T-cell (primary cell): ENCODE results near the gene CELF2. TPM values are rescaled to one million over a fixed set of nuclear protein-coding genes. Genes with fewer than 3 reads are reported as not detected.

Experiments
- ATAC-seq, 4 experiments: fragments of 200-7000 bp in 3 of 4; fragments of 150-1000 bp in 1 of 4; cut with Tn5 transposase; replicated peaks in 1 of 4; 1 replicate in 3 of 4; 2 replicates in 1 of 4; pipeline ENCODE4 v1.10.0; 2021; ENCODE audit warnings: moderate library complexity in 3 of 4, mild to moderate bottlenecking in 2 of 4, moderate number of reproducible peaks in 1 of 4
- CTCF ChIA-PET, 2 donors: fragments of 300-600 bp; sonication (Branson Sonifier 250); formaldehyde crosslinking; loops; one replicate each; lab custom pipeline; 2022; ENCODE audit warnings: antibody characterized with exemption in 2 of 2; lab: Charles Lee
- POLR2A ChIA-PET, 2 donors: fragments of 300-600 bp; sonication (Branson Sonifier 250); formaldehyde crosslinking; loops; one replicate each; lab custom pipeline; 2022; ENCODE audit warnings: antibody characterized with exemption in 2 of 2; lab: Charles Lee
- DNase-seq, 35 experiments: peaks; one replicate each; pipeline versions ENCODE4 v3.0.0 to v3.0.0-alpha.2; 2013 to 2023
- H3K27ac ChIP-seq: one replicate; pipeline ENCODE4 v1.5.1; 2013; ENCODE audit warnings: low read length
- H3K27me3 ChIP-seq, 2 experiments: replicated peaks in 1 of 2; 1 replicate in 1 of 2; 2 replicates in 1 of 2; pipeline versions ENCODE4 v1.6.1 to v1.7.0; 2013; ENCODE audit warnings: low read length in 1 of 2, mixed read lengths in 1 of 2; ENCODE audit not compliant: control insufficient read depth in 2 of 2, insufficient read depth in 2 of 2; ENCODE audit errors: extremely low read depth in 1 of 2
- H3K36me3 ChIP-seq, 2 donors: 1 replicate in 1 of 2; 2 replicates in 1 of 2; pipeline versions ENCODE4 v1.6.1 to v1.7.0; 2013; ENCODE audit warnings: low read length in 1 of 2; ENCODE audit not compliant: control insufficient read depth in 2 of 2, insufficient read depth in 1 of 2; ENCODE audit errors: extremely low read depth in 1 of 2
- H3K4me1 ChIP-seq, 2 experiments: 1 replicate in 1 of 2; 2 replicates in 1 of 2; pipeline versions ENCODE4 v1.6.1 to v1.7.0; 2013; ENCODE audit warnings: low read length in 2 of 2, mixed read lengths in 1 of 2; ENCODE audit not compliant: insufficient read depth in 2 of 2, control insufficient read depth in 1 of 2; ENCODE audit errors: extremely low read depth in 1 of 2
- H3K4me3 ChIP-seq, 2 donors: 1 replicate in 1 of 2; 2 replicates in 1 of 2; pipeline versions ENCODE4 v1.5.1 to v1.7.0; 2013; ENCODE audit warnings: mild to moderate bottlenecking in 2 of 2, low read length in 1 of 2, moderate library complexity in 1 of 2; ENCODE audit not compliant: control insufficient read depth in 1 of 2; ENCODE audit errors: extremely low read depth in 1 of 2
- H3K9me3 ChIP-seq: 2 replicates; pipeline ENCODE4 v1.7.0; 2013
- H3K27ac Mint-ChIP-seq, 2 donors: one replicate each; pipeline ENCODE4 v1.8.0; 2020 to 2021; ENCODE audit warnings: mild to moderate bottlenecking in 2 of 2, mixed read lengths in 2 of 2
- H3K27me3 Mint-ChIP-seq, 2 donors: one replicate each; pipeline ENCODE4 v1.8.0; 2021 to 2022; ENCODE audit warnings: mixed read lengths in 2 of 2
- H3K36me3 Mint-ChIP-seq: one replicate; pipeline ENCODE4 v1.8.0; 2021; ENCODE audit warnings: mixed read lengths
- H3K4me1 Mint-ChIP-seq, 3 donors: one replicate each; pipeline ENCODE4 v1.8.0; 2020 to 2022; ENCODE audit warnings: mixed read lengths in 3 of 3, mild to moderate bottlenecking in 1 of 3
- H3K4me3 Mint-ChIP-seq, 3 donors: one replicate each; pipeline ENCODE4 v1.8.0; 2020 to 2022; ENCODE audit warnings: mild to moderate bottlenecking in 3 of 3, mixed read lengths in 3 of 3, moderate library complexity in 3 of 3
- H3K9me3 Mint-ChIP-seq, 3 donors: one replicate each; pipeline ENCODE4 v1.8.0; 2020 to 2022; ENCODE audit warnings: mixed read lengths in 3 of 3
- WGBS: methylation state at CpG from one replicate; pipeline ENCODE4 v1.1.5; 2013; ENCODE audit warnings: missing lambda C conversion rate; ENCODE audit not compliant: insufficient coverage; 5-methylcytosine and 5-hydroxymethylcytosine counted together
- total RNA-seq, 35 experiments: library from RNA in 6 of 35; stranded (reverse) in 6 of 35; fragments of 120-200 nt in 1 of 35; gene quantifications; one replicate each; pipeline versions ENCODE4 v1.2.1 to v1.2.4 and lab custom pipeline; 2013 to 2026

CELF2 gene
- total RNA-seq, 5 donors from 2014 or later (not counting 1 experiment from before 2014, with no cell fraction given), result 149 to 225 (median 166) TPM

GRCh38 chr10:11097686-11098085 is 80.0 kb downstream of the CELF2 start:
- Histone ChIP-seq H3K27me3 (peaks cover 0 to 3% of the 10 kb centered on the region in 2 experiments), H3K9me3 (no peaks in the 10 kb centered on the region), H3K36me3 (no peaks in the 10 kb centered on the region), H3K27ac (no peak overlapping the region), H3K4me3 (no peak overlapping the region), H3K4me1 (no peaks in the 10 kb centered on the region)
- Mint-ChIP-seq H3K27ac (no peak overlapping the region), H3K4me1 (no peaks in the 10 kb centered on the region), H3K36me3 (no peaks in the 10 kb centered on the region), H3K9me3 (no peaks in the 10 kb centered on the region), H3K27me3 (peaks cover 6 to 15% of the 10 kb centered on the region in 2 donors), H3K4me3 (no peak overlapping the region)
- 80% methylated on average over 2 of the region's 3 CpGs for WGBS
- DNase-seq (no peak), ATAC-seq (no peak)
- ChIA-PET POLR2A (no interaction called here), CTCF (no interaction called here)

- ATAC-seq (no peak), DNase-seq (no peak)
- Mint-ChIP-seq H3K36me3 (no peaks in the 10 kb centered on the region), H3K27me3 (peaks cover 6 to 15% of the 10 kb centered on the region in 2 donors), H3K4me1 (no peaks in the 10 kb centered on the region), H3K27ac (no peak overlapping the region), H3K4me3 (no peak overlapping the region), H3K9me3 (no peaks in the 10 kb centered on the region)
- Histone ChIP-seq H3K27ac (no peak overlapping the region), H3K9me3 (no peaks in the 10 kb centered on the region), H3K27me3 (peaks cover 0 to 3% of the 10 kb centered on the region in 2 experiments), H3K4me1 (no peaks in the 10 kb centered on the region), H3K36me3 (no peaks in the 10 kb centered on the region), H3K4me3 (no peak overlapping the region)
- ChIA-PET CTCF (no interaction called here), POLR2A (no interaction called here)
- 85% methylated on average over 4 of the region's 10 CpGs for WGBS
Measured at GRCh38 chr10:11098666-11099065, 81.0 kb downstream of the CELF2 start.

- CTCF ChIA-PET, result interaction anchor here (0.5 to 0.9 kb wide), 3 partner anchors 9 to 613 kb away, joined by 3 read pairs; no protein-coding TSS in a partner anchor
- Mint-ChIP-seq H3K4me1 (peaks cover 14 to 21% (median 20%) of the 10 kb centered on the region in 3 donors), H3K4me3 (peak overlapping the region; percentile 25 to 55 (median 49)), H3K27ac (peak overlapping the region; percentile 33 to 88), H3K9me3 (no peaks in the 10 kb centered on the region), H3K27me3 (peaks cover 0 to 1% of the 10 kb centered on the region in 2 donors), H3K36me3 (no peaks in the 10 kb centered on the region)
- 48% methylated on average over 3 of the region's 9 CpGs for WGBS
- Histone ChIP-seq H3K27me3 (no peaks in the 10 kb centered on the region), H3K4me3 (no peak overlapping the region), H3K27ac (peak overlapping the region; percentile 63), H3K36me3 (no peaks in the 10 kb centered on the region), H3K9me3 (no peaks in the 10 kb centered on the region), H3K4me1 (peaks cover 0 to 10% of the 10 kb centered on the region in 2 experiments)
- POLR2A ChIA-PET, result interaction anchor here in 1 of 2 donors (0.6 kb wide), 1 partner anchor 81 kb away, joined by 10 read pairs; no protein-coding TSS in a partner anchor
- ATAC-seq (peak; percentile 23 to 70 (median 50)), DNase-seq (peak in 2 of 35 experiments; percentile 6 to 27)
Measured at GRCh38 chr10:11104772-11105675, 87.4 kb downstream of the CELF2 start.

GRCh38 chr10:11105676-11106004 is 88.0 kb downstream of the CELF2 start:
- Mint-ChIP-seq H3K4me3 (peak overlapping the region in 1 of 3 donors; percentile 25), H3K9me3 (no peaks in the 10 kb centered on the region), H3K27me3 (peaks cover 0 to 1% of the 10 kb centered on the region in 2 donors), H3K36me3 (no peaks in the 10 kb centered on the region), H3K4me1 (peaks cover 14 to 21% (median 20%) of the 10 kb centered on the region in 3 donors), H3K27ac (peak overlapping the region in 1 of 2 donors; percentile 88)
- no peak overlapping the region for H3K4me3 ChIP-seq
- H3K9me3 ChIP-seq, result no peaks in the 10 kb centered on the region
- 100% methylated on average over 1 of the region's 2 CpGs for WGBS
- ChIA-PET POLR2A (no interaction called here), CTCF (interaction anchor here in 1 of 2 donors (0.7 to 0.9 kb wide), 2 partner anchors 32 to 165 kb away, joined by 3 read pairs; no protein-coding TSS in a partner anchor)
- H3K27ac ChIP-seq, result no peak overlapping the region
- H3K4me1 ChIP-seq, result peaks cover 0 to 10% of the 10 kb centered on the region in 2 experiments
- no peaks in the 10 kb centered on the region for H3K36me3 ChIP-seq
- ATAC-seq (no peak), DNase-seq (no peak)
- no peaks in the 10 kb centered on the region for H3K27me3 ChIP-seq

GRCh38 chr10:11106621-11107374 is 89.1 kb downstream of the CELF2 start:
- ChIA-PET CTCF (no interaction called here), POLR2A (no interaction called here)
- Histone ChIP-seq H3K27me3 (no peaks in the 10 kb centered on the region), H3K36me3 (no peaks in the 10 kb centered on the region), H3K4me1 (peaks cover 0 to 10% of the 10 kb centered on the region in 2 experiments), H3K27ac (no peak overlapping the region), H3K4me3 (no peak overlapping the region), H3K9me3 (no peaks in the 10 kb centered on the region)
- 89% methylated on average over 5 of the region's 7 CpGs for WGBS
- Mint-ChIP-seq H3K9me3 (no peaks in the 10 kb centered on the region), H3K4me3 (no peak overlapping the region), H3K4me1 (peaks cover 14 to 21% (median 20%) of the 10 kb centered on the region in 3 donors), H3K36me3 (no peaks in the 10 kb centered on the region), H3K27ac (peak overlapping the region in 1 of 2 donors; percentile 12), H3K27me3 (no peaks in the 10 kb centered on the region)
- ATAC-seq (no peak), DNase-seq (no peak)

GRCh38 chr10:11107948-11108347 is 90.3 kb downstream of the CELF2 start:
- no peak overlapping the region for H3K27ac ChIP-seq
- H3K27ac Mint-ChIP-seq, result no peak overlapping the region

More at GRCh38 chr10:11107948-11108347, 90.3 kb downstream of the CELF2 start:
- no peaks in the 10 kb centered on the region for H3K36me3 ChIP-seq
- DNase-seq (no peak), ATAC-seq (no peak)
- ChIA-PET POLR2A (no interaction called here), CTCF (no interaction called here)
- Mint-ChIP-seq H3K9me3 (no peaks in the 10 kb centered on the region), H3K27me3 (no peaks in the 10 kb centered on the region), H3K4me3 (no peak overlapping the region), H3K36me3 (no peaks in the 10 kb centered on the region), H3K4me1 (peaks cover 17 to 30% (median 21%) of the 10 kb centered on the region in 3 donors)
- H3K27me3 ChIP-seq, result no peaks in the 10 kb centered on the region
- no peak overlapping the region for H3K4me3 ChIP-seq
- H3K4me1 ChIP-seq, result peaks cover 0 to 10% of the 10 kb centered on the region in 2 experiments
- H3K9me3 ChIP-seq, result no peaks in the 10 kb centered on the region
